Central memory CD4-positive, alpha-beta T cell (primary cell): ENCODE data around the gene ZNF555.
"Not testable (repeated sequence)": the region's sequence is repeated elsewhere in the genome, so short reads cannot be mapped to it uniquely, and the experiment has no call there.

ENCODE experiments used
- DNase-seq: peaks from one replicate; pipeline ENCODE4 v3.0.0; 2022
- total RNA-seq, 3 experiments: gene quantifications; one replicate each; lab custom pipeline; 2026; lab: John Stamatoyannopoulos, UW

Gene ZNF555
- total RNA-seq: 8.0 to 19.5 (median 10.0) reads per million in 3 experiments

DNA sequence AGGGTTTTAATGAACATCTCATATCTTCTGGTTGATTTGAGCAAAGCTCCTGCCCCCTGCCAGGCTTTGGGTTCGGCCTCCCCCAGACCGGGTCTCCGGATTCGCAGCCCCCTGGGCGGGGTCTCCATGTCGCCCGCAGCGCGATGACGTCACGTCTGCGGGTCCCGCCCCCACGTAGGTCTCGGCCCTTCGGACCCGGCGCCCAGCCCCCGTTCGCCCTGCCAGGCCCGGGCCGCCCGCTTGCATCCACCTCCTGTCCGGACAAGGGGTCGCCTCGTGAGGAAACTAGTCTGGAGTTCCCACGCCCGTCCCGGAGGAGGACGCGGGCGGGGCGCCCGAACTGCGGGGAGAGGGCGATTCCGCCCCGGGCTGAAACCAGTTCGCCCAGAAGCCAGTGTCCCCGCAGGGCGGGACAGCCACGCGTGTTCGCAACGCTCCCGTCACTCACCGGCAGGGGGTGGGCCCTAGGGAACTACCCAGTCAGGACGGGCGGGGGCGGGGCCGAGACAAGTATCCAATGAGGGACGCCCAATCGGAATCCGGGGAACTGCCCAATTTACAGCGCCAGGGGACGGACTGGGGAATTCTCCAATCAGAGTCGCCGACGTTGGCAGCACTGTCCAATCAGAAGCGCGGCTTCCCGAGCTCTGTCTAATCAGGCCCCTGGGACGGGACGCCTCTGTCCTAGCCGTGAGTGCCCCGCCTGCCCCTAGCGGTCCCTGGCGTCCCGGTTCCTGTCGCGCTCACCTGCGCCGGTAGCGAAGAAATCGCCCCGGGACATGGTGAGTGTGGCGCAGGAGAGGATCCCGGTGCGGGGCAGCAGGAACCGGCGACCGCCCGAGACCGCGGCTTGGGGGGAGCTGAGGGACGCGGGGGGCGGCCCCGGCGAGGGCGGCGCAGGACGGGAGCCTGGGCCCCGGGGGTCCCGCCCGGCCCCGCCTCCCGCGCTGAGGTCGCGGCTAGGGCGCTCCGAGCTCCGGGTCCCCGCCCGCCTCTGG lies at the start of gene ZNF555:
Gene ZNF555, plus strand, starts transcription at position 682 of the 998 bp plus-strand sequence. Its CDS starts 98 bp downstream, at position 780.
- DNase-seq: peak; percentile 98

DNA sequence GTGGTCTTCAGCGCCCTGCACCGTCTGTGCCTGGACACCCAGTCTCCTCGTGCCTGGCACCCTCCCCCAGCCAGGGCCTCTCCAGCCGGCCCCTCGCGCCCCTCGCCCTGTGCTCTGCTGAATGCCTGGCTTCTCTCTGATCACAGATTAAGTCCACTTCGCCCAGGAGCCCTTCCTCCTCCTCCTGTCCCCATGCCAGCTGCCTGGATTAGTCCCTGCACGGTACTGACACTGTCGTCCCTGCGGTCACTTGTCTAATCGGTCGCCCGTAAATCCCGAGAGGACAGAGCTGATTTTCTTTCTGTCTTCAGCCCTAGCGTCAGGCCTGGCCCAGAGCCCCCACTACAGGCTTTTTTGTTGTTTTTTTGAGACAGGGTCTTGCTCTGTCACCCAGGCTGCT lies 49.4 kb upstream of the ZNF555 start:
- no peak for DNase-seq

DNA sequence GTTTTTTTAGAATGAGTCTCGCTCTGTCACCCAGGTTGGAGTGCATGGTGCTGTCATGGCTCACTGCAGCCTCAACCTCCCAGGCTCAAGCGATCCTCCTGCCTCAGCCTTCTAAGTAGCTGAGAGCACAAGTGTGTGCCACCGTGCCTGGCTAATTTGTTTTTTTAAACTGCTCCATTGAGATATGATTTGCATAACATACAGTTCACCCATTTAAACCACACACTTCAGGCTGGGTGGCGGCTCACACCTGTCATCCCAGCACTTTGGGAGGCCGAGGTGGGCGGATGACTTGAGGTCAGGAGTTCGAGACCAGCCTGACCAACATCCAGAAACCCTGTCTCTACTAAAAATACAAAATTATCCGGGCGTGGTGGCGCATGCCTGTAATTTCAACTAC lies 48.6 kb upstream of the ZNF555 start:
- not testable (repeated sequence) for DNase-seq

DNA sequence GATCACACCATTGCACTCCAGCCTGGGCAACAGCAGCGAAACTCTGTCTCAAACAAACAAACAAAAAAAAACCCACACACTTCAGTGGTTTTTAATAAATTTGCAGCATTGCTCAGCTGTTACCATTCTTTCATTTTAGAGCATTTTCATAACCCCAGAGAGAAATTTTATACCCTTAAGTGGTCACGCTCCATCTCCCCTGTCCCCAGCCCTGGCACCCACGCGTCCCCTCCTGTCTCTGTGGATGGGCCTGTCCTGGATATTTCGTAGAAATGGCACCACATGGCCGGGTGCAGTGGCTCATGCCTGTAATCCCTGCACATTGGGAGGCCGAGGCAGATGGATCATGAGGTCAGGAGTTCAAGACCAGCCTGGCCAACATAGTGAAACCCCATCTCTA lies 48.1 kb upstream of the ZNF555 start:
- no peak for DNase-seq

DNA sequence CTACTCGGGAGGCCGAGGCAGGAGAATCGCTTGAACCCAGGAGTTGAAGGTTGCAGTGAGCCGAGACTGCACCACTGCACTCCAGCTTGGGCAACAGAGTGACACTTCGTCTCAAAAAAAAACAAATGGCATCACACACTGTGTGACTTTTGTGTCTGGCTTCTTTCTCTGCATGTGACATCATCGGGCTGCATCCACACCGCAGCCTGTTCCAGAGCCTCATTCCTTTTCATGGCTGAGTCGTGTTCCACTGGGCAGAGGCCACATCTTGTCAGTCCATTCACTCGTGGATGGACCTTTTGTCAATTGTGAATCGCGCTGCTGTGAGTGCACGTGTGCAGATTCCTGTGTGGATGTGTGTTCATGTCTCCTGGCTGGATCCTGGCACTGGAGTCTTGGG lies 47.7 kb upstream of the ZNF555 start:
- no peak for DNase-seq

DNA sequence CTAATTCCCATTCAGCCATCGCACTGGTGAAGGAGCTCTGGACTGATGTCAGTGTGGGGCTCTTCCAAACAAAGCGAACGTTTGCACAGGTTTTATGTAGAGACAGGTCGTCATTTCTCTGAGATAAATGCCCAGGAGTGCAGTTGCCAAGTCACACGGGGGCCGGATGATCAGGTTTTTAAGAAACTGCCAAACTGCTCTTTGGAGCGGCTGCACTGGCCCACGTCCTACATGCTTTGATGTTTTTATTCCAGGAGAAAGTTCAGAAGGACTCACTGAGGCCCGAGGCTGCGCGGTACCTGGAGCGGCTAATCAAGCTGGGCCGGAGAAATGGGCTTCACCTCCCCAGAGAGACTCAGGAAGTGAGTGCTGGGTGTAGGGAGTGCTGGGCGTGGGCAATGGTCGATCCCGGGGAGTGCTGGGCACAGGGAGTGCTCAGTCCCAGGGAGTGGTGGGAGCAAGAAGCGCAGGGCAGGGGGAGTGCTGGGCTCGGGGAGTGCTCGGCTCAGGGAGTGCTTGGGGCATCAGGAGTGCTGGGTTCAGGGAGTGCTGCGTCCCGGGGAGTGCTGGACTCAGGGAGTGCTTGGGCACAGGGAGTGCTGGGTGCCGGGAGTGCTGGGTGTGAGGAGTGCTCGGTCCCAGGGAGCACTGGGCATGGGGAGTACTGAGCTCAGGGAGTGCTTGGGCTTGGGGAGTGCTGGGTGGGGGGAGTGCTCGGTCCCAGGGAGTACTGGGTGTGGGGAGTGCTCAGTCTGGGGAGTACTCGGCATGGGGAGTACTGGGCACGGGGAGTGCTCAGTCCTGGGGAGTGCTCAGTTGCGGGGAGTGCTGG lies 45.2 kb upstream of the ZNF555 start:
- no peak for DNase-seq

DNA sequence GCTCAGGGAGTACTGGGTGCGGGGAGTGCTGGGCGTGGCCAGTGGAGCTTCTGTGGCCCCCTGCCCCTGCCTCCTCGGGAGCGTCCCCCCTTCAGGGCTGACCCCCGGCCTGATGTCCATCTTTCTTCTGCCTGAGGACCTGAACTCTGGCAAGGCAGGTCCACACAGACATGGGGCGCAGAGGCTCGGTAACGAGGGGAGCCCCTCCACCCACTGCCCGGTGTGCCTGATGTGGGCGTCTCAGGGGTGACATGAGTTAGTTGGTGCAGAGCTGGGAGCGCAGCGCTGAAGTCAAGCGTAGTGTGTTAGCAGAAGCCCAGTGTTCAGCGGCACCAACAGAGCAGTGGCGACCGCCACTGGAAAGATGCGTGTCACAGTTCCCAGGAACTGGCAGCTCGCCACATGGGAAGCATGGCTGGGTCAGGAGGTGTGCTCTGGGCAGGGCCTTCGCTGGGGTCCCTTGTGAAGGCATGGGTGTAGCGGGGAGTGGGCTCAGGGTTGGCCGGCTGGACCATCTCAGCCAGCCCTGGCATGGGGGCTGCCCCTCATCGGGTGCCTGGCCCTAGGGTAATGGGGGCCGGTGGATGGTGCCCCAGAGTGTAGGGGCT lies 44.5 kb upstream of the ZNF555 start:
- DNase-seq: no peak

DNA sequence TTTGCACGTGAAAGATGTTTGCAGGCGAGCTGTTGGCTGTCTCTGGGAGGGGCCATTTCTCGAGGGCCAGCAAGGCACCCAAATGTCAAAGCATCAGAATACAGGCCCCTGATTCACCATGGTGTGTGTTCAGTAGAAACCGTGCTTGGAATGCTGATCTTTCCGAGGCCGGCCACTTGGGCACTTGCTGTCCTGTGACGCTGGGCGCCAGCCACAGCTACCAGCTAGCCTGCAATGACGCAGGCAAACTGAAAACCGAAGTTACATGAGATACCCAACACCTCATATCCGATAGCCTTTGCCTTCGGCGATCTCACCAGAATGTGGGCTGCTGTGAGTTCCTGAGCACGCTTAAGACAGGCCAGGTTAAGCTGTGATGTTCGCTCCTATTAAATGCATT lies 44.0 kb upstream of the ZNF555 start:
- DNase-seq: no peak

DNA sequence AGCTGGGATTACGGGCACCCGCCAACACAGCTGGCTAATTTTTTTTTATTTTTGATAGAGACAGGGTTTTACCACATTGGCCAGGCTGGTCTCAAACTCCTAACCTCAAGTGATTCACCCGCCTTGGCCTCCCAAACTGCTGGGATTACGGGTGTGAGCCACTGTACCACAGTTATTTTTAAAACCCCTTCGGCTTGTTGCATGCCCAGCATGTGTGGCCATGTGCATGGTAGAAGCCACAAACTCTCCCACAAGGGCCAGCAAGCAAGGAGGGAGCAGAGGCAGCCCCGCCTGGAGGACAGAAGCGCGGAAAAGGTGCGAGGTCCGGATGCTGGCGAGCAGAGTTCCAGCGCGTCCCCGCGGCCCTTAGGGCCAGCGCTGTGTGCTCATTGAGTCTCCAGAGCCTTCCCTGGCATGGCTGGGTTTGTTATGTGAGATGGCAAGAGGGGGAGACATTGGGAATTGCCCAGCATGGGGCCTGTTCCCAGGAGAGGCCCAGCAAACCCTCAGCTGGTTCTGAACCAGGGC lies 43.1 kb upstream of the ZNF555 start:
- no peak for DNase-seq

DNA sequence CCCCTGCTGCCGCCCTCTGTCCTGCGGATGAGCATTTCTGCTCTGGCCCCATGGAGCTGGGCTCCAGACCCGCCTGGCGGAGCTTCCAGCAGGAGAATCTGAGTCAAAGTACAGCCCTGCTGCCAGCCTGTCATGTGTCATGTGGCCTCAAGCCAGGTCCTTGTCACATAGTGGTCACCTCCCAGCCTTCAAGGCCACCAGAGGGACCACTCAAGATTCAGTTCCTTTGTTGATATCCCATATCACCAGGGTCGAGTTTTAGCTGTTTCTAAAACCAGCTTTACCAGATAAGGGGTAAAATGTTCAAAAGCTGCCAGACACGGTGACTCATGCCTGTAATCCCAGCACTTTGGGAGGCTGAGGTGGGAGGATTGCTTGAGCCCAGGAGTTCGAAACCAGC lies 42.5 kb upstream of the ZNF555 start:
- DNase-seq: no peak

DNA sequence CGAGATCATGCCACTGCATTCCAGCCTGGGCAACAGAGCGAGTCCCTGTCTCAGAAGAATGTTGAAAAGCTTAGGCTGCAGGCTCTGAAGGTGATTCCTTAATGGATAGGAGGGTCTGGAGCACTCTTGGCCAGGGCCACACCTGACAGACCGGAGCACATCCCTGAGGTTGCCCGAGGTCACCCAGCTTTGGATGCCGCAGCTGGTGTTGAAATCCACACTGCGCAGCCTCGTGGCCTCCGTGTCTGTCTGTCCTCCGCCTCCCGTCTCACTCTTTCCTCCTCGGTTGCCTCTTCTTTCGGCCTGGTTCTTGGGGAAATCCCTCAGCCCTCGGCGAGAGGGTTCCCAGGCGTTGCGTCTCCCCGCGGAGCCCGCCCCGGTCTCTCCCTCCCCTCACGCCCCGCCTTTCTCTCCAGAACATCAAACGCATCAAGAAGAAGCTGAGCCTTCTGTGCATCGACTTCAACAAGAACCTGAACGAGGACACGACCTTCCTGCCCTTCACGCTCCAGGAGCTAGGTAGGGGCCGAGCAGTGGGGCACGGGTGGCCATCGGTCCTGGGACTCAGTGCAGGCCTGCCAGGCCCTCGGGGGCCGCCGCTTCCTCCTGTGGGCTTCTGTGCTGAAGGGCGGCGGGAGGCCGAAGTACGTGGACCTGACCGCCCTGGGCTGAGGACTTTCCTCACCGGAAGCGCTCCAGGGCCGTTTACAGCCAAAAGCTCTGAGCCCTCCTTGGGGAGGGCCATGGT lies 41.8 kb upstream of the ZNF555 start:
- no peak for DNase-seq

DNA sequence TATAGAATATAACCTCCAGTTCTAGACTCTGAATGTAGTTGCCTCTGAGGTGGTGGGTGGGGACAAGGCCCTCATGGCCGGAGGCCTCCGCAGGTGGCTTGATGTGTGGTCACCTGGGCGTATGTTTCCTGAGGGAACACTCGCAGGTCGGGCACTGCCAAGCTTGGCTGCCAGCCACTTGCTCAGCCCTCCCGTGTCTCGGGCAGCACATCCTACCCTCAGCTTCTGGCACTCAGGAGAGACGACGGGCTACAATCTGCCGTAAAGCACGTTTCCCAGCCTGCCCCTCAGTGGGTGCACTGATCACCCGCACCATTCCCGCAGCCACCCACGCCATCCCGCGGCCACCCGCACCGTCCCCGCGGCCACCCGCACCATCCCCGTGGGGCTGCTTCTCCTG lies 40.8 kb upstream of the ZNF555 start:
- DNase-seq: no peak

DNA sequence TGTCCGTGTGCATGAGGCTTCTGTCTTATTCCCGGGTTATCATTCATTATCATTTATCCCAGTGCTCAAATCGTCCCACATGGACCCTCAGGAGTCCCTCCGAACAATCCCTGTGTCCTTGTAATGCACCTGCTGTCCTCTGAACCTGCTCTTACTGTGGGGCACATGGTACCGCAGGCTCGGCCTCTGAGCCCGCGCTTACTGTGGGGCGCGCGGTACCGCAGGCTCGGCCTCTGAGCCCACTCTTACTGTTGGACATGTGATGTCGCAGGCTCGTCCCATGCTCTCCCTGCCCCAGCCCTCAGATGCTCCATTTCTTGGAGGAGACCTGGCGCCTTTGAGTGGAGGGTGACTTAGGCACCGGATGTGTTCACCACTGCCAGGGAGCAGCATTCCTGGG lies 38.4 kb upstream of the ZNF555 start:
- no peak for DNase-seq

DNA sequence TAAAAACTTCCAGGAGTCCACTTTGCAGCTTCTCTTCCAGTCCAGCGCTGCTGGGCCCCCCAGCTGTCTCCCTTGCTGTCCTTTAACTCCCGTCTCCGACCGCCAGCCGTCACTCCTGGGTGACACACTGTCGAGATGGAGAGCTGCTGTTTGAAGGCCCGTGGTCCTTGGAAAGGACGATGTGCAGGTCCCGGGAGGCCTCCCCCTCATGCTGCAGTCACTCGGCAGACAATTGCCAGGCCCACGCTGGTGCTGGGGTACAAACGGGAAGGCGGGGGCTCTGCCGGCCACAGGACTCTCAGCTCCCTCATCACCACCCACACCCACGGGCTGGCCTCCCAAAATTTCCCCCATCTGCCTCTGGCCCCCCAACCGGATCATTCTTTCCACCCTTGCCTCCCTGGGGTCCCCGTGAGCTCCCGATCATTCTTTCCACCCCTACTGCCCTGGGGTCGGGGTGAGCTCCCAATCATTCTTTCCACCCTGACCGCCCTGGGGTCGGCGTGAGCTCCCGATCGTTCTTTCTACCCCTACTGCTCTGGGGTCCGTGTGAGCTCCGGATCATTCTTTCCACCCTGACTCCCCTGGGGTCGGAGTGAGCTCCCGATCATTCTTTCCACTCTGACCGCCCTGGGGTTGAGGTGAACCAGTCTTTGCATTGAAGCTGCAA lies 37.7 kb upstream of the ZNF555 start:
- no peak for DNase-seq

DNA sequence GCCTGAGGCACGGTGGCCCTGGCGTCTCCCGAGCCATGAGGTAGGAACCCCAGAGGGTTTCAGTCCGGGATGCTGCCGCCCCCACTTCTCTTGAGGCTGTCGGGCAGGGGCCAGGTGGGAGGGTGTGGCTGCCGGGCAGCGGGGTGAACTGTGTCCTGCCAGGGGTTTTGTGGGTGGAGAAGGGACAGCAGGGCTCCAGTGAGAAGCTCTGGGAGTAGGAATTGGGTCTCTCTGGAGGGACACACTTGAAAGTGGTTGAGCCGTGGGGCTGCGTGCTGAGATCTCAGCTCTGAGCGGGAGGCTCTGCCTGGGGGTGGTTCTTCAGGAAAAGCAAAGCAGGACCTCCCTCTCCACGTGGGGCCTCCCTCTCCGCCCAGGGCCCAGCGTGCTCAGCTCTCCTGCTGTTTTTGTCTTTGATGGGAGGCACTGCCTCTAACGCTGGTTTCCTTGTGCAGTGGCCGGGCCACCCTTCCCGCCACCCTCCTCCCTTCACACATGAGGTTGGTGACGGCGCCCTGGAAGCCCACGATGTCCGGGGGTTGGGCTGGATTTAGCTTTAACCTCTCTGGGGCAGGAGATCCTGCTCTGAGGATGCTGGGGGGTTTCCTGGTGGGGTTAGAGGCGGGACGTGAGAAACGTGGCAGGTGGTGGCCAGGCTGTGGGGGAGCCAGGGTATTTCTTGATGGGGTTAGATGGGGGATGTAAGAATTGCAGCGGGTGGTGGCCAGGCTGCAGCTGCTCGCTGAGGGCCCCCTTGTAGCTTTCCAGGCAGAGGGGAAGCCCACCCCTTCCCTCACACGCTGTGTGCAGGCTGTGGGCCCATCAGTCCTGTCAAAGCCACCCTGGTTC lies 36.9 kb upstream of the ZNF555 start:
- DNase-seq: no peak

DNA sequence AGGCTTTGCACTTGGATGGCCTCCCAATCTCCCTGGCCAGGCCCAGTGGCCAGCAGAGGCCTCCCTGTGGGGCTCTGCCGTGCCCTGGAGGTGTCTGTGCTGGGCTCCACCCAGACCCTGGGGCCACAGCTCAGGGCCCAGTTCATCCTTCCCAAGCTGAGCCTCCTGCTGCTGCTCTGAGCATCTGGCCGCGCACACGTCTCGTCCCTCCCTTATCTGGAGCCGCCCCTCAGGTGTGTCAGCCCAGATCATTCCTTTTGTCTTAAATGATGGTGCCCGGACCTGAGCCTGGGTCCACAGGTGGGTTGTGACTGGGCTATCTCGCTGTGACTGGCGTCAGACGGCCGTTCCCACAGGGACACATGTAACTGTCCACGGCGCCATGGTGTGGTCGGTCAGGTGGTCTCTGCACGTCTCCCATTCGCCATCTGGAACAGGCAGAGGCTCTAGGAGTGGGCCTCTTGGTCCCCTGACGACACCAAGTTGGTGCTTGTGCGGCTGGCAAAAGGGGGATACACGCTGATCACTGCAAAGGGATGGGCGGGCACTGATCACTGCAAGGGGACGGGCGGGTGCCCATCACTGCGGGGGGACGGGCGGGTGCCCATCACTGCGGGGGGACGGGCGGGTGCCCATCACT lies 35.9 kb upstream of the ZNF555 start:
- no peak for DNase-seq

DNA sequence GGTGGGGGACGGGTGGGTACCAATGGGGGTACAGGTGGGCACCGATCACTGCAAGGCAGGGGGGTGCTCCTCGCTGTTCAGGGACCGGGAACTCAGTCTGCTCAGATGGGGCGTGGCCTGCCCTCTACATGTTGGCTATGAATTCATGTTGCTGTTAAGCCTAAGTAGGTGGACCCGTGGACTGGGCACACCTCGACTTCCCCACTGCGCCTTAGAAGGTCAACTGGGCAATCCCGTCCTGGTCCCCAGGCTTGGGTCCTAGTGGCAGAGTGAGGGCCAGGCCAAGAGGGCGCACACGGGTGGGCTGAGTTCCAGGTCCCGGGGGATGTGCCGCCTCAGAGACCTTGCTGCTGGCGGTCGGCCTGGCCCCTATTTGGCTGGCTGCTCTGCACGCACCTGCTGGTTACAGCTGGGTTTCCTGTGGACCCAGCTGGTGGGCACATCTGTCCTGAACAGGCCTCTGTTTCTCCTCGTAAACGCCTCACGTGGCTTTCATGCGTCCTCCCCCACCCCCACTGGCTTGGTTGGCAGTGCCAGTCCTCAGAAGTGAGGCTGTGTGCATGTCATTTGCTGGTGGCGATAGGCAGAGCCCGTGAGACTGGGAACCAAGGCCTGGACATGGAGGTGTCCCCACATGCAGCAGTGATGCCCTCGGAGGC lies 35.2 kb upstream of the ZNF555 start:
- no peak for DNase-seq

DNA sequence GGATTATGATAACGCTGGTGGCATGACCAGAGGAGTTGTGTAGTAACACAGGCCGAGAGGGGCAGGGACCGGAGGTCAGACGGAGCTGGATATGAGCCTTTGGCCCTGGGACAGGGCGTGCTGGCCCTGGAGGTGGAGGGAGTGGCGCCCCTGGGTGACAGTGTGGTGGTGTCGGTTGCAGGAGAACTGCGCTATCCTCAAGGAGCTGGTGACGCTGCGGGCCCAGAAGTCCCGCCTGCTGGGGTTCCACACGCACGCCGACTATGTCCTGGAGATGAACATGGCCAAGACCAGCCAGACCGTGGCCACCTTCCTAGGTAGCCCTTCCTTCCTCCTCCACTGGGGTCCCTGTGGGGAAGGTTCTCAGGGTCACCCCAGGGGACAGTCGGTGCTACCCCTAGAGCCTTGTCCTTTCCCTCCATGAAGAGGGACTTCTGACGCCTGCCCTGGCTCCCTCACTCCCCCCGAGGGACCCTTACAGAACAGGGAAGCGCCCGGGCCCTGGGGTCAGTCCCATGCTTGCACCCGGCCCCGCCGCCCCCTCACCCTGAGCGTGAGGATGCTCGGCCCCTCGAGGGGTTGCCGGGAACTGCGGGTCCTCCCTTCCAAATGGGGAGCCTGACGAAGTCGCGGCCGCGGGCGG lies 34.4 kb upstream of the ZNF555 start:
- no peak for DNase-seq
